HK-2 (cell line): ENCODE results near the gene ANKRD35.
A peak's percentile ranks its signal among the peaks of the same experiment; 100 is the strongest.

ENCODE experiments used
- DNase-seq: peaks from one replicate; pipeline ENCODE4 v3.0.0-alpha.2; 2018; ENCODE audit not compliant: unreplicated experiment

The ANKRD35 gene

GRCh38 chr1:145893306-145894055 lies 7.8 kb upstream of the ANKRD35 start:
- DNase-seq: no peak

- DNase-seq: no peak
Observed at GRCh38 chr1:145892486-145893087, 6.9 kb upstream of the ANKRD35 start.

DNA sequence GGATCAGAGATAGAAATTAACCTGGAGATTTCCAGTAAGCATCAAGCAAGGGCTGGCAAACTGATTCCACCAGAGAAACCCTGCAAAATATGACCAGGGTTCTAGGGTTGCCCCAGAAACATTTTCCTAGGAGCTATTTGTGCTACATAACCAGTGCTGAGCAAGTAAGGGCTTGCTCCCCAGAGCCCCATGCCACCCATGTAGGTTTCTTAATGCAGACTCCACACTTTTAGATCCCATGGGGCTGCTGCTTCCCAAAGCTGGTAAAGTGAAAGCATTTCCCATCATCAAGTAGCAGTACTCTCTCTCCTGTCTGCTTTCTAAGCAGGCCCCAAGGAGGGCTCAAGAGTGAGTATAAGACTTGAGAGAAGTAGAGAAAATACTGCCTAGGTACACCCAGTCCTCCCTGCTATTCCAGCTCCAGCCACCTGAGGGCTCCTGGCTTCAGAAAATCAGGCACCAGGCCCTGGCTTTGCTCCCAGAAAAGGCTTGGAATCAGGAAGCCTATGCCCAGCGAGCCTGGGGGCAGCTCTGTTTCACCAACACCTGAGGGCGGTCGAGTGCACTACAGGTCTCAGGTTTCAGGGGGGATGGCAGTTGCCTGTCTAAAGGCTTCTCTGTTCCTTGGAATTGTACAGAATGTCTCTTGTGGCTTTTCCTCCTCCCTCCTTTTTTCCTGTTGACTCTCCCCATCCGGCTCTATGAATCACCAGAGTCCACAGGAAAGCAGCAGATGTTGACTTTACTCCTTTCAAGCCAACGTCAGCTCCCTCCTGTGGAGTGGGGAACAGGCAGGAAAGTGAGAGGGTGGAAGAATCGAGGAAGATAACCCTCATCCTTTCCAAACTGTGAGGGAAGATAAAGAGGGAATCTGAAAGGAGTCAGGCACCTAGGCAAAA lies 6.2 kb upstream of the ANKRD35 start:
- peak; percentile 98 for DNase-seq

GRCh38 chr1:145891143-145891542 lies 5.5 kb upstream of the ANKRD35 start:
- DNase-seq: no peak

GRCh38 chr1:145889722-145890121 lies 4.1 kb upstream of the ANKRD35 start:
- DNase-seq: no peak

GRCh38 chr1:145887631-145888030 lies 2.0 kb upstream of the ANKRD35 start:
- peak; percentile 32 for DNase-seq

- DNase-seq: no peak
Observed at GRCh38 chr1:145886816-145887215, 1.1 kb upstream of the ANKRD35 start.

DNA sequence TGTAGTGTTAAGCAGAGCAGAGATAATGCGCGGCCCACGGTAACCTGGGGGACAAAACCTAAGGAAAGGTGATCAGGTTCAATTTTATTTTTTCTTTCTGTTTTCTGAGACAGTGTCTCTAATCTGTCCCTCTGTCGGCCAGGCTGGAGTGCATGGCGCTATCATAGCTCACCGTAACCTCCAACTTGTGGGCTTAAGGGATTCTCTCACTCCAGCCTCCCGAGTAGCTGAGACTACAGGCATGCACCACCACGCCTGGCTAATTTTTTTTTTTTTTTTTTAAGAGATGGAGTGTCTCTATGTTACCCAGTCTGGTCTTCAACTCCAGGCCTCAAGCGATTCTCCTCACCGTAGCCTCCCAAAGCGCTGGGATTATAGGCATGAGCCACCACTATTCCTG lies 724 bp upstream of the ANKRD35 start:
- DNase-seq: no peak

- DNase-seq: no peak
Observed at GRCh38 chr1:145884675-145885074, 991 bp downstream of the ANKRD35 start.

DNA sequence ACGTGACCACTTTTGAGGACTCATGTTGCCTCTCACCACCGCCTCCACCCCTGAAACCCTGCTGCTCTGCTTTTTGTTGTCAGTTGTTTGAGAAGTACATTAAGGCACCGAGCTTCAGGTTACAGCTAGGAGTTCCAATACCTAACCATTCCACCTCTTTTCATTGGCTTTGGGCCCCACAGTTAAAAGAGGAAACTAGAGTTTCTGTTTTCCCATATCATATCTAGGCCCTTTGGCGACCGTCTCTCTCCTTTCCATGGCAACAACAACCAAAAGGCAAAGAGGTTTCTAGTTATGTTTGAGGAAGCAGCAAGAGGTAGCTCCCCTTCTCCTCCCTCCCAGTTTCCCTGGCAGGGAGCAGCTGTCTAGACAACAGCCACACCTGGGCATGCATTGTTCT lies 5.9 kb downstream of the ANKRD35 start:
- DNase-seq: no peak

DNA sequence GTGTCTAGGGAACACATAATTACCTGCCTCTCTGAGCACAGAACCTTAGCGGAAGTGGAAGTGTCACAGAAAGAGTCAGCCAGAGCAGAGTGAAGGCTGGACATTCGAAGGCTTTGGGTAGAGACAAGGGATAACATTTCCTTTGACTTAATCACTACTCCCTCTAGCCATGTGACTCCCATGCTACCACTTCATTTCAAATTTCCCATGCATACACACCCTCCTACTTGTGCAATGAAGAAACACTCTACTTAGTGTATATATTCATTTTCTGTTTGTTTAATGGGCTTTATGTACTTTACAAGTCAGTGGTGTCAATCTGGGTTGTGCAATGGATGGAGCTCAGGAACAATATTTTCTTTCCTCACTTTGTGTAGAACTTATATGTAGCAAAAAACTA lies 6.9 kb downstream of the ANKRD35 start:
- no peak for DNase-seq

- peak; percentile 11 for DNase-seq
Observed at GRCh38 chr1:145877923-145878486, 7.7 kb downstream of the ANKRD35 start.

GRCh38 chr1:145874646-145875045 lies 11.0 kb downstream of the ANKRD35 start:
- DNase-seq: no peak

DNA sequence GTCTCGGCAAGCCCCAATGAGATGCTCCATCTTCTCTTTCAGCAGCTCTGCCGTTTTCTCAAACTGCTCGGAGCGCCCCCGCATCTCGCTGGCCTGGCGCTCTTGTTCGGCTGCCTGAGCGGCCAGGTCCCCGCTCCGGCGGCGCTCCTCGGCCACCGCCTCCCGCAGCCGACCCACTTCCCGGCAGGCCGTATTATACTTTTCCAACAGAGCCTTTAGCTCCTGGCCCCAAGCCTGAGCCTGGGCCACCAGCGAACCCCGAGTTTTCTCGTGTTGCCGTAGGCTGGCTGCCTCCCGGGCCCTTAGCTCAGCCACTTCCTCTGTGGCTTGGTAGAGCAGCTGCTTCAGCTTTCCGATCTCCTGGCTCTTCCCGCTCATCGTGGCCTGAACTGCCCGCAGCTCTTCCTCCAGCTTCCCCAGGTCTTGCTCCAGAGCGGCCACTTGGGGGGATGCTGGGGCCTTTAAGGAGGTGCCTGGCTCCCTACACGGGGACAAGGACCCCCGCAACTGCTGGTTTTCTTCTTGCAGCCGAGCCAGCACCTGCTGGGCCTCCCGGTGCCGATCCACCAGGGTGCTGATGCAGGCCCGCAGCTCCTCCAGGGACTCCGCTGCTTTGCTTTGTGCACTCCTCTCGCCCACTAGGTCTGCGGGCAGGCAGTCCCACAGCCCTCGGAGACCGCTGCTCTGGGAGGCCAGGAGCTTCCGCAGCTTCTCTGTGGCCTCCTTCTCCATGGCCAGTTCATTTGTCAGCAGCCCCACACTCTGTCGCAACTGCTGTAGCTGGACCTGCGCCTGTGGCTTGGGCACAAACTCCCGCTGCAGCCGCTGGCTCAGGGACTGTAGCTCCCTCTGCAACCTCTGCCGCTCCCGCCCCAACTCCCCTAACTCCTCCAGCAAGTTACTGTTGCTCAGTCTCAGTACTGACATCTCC lies 13.4 kb downstream of the ANKRD35 start:
- no peak for DNase-seq

DNA sequence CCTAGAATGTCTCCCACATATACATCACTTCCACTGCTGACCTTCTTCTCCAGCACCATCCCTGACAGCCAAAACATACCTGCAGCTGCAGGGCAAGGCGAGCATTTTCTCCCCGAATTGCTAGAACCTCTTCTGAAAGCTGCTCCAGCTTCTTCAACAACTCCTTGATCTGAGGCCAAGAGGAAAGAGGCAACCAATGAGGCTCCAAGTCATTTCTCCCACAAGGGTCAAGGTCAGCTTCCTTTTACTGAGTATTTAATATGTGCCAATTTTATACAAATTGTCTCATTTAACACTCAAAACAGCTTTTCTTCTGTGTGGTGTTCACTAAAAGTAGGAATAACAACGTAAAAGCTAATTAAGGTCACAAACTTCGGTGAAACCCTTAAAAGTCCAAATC lies 17.4 kb downstream of the ANKRD35 start:
- DNase-seq: no peak

DNA sequence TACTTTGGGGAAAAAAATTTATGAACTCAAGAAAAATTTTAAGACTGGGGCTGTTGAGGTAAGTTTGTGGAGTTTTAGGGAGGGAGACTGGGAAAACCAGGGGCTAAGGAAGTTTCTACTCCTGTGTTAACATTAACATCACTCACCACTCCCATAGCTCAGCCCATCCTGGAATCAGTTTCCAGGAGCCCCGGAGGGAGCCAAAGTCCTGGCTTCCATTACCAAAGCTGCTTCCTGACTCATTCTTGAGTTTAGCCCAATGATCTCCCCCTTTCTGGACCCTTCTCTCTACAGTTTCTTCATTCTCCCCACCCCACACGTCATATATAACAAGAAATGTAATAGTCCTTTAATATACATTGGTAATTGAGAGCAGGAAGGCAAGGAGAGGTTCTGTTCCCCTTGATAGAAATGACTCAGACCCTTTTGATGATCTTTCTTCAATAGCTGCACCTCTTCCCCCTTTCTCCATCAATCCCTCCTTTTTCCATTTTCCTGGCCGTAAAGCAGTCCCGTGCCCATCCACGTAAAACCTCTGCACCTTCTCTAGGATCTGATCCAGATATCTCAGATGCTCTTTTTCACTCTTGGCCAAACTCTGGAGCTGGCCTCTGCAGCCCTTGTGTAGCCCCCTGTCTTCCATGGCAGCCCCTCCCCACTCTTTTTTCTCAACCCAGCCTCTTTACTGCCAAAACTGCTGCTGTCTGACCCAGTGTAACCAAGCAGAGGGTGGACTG lies 22.2 kb downstream of the ANKRD35 start:
- DNase-seq: no peak

DNA sequence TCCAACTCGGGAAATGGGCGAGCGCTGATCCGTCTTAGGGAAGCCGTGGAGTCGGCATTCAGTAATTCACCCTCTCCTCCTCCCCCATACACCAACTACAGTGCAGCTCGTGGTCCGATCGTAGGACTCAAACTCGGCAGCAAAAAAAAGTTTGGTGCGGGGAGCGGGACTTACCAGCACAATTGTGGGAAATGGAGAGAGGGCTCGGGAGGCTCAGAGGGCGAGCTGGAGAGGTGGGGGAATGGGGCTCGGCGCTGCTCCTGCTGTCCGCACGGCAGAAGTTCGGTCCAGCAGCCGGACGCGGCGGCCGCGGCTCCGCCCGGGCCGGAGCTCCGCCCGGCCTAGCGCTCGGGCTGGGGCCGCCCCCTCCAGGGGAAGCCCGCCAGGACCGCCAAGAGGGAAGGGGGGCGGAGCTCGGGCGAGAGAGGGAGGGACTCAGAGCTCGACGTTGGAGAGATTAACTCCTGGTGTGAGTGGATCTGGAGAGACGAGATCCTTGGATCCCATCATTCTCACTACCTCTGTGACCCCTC lies 26.1 kb downstream of the ANKRD35 start:
- peak; percentile 80 for DNase-seq

- DNase-seq: peak; percentile 95
Observed at GRCh38 chr1:145858901-145859490, 26.7 kb downstream of the ANKRD35 start, which contains the start of gene PIAS3. Gene PIAS3, minus strand, starts transcription at chr1:145859081. Its CDS starts 91 bp downstream, at chr1:145858990.

GRCh38 chr1:145858238-145858900 lies 27.3 kb downstream of the ANKRD35 start:
- peak; percentile 35 for DNase-seq
